Right lobe of liver (tissue), 6 donors: ENCODE measurements around the gene TMEM72. TPM values are rescaled to one million over a fixed set of nuclear protein-coding genes. Genes with fewer than 3 reads are reported as not detected.

Source experiments
- ATAC-seq, 4 donors: fragments of 200-7000 bp; cut with Tn5 transposase; one replicate each; pipeline ENCODE4 v1.9.1; 2020; ENCODE audit warnings: mild to moderate bottlenecking in 4 of 4, moderate library complexity in 4 of 4
- DNase-seq, 3 donors: peaks; one replicate each; pipeline ENCODE4 v3.0.0-alpha.2; 2020
- H3K27ac ChIP-seq, 3 donors: fragments of 200-600 bp; one replicate each; pipeline ENCODE4 v1.8.0; 2022
- H3K27me3 ChIP-seq, 2 donors: fragments of 200-600 bp; one replicate each; pipeline ENCODE4 v1.8.0; 2022
- H3K36me3 ChIP-seq, 4 donors: fragments of 200-600 bp; sonication (generic) in 1 of 4; one replicate each; pipeline versions ENCODE4 v1.5.1 to v1.8.0; 2017 to 2022; ENCODE audit warnings: control low read depth in 1 of 4
- H3K4me1 ChIP-seq, 4 donors: fragments of 200-600 bp; sonication (generic) in 1 of 4; one replicate each; pipeline versions ENCODE4 v1.5.1 to v1.8.0; 2017 to 2022; ENCODE audit warnings: control low read depth in 1 of 4
- H3K4me3 ChIP-seq, 3 donors: fragments of 200-600 bp; one replicate each; pipeline ENCODE4 v1.8.0; 2022
- H3K9me3 ChIP-seq, 4 donors: fragments of 200-600 bp; sonication (generic) in 1 of 4; one replicate each; pipeline versions ENCODE4 v1.5.1 to v1.8.0; 2017 to 2022; ENCODE audit warnings: control low read depth in 1 of 4
- CTCF ChIP-seq, 4 donors: fragments of 200-600 bp in 3 of 4; fragments of 450-650 bp in 1 of 4; IDR thresholded peaks; one replicate each; pipeline versions ENCODE4 v1.5.1 to v1.8.0; 2016 to 2022; ENCODE audit warnings: antibody characterized with exemption in 4 of 4, mild to moderate bottlenecking in 2 of 4
- POLR2A ChIP-seq: fragments of 450-650 bp; IDR thresholded peaks from one replicate; pipeline ENCODE4 v1.6.1; 2017; ENCODE audit warnings: antibody characterized with exemption, mild to moderate bottlenecking
- WGBS: methylation state at CpG from one replicate; pipeline ENCODE4 v1.1.6; 2018; ENCODE audit warnings: low coverage, low lambda C conversion rate; ENCODE audit not compliant: insufficient coverage; ENCODE audit errors: missing lambda C conversion rate; 5-methylcytosine and 5-hydroxymethylcytosine counted together
- intact Hi-C, 2 donors: fragments of 100-400 bp; cut with DNase I; formaldehyde crosslinking; loops; one replicate each; pipeline versions ENCODE4 v1.11.2 to v1.14.1; 2022
- long read RNA-seq: library from polyadenylated mRNA; unstranded; transcript quantifications from one replicate; pipeline ENCODE4 v2.0.0, GENCODE V29; 2019
- total RNA-seq, 6 experiments: library from RNA; depleted of rRNA in 2 of 6; stranded (reverse); fragments of >200 nt in 2 of 6; fragmentation: NEBNext Ultra II Directional in 3 of 6; extraction: Animal tissue kit (Norgen Biotek cat#: 25700) in 3 of 6; gene quantifications; one replicate each; pipeline versions ENCODE4 v1.1.0 to v1.2.4, GENCODE V29; 2016 to 2023
- donor health status: DM: no; HTN: yes; CAD: no.
- donor health status: DM: no; HTN: no; CAD: no.
- donor health status: DM: no; HTN: no; CAD: no.
- donor health status: DM: no; HTN: yes; CAD: no.
- donor health status: DM: no; HTN: yes; CAD: no.

TMEM72 gene
- total RNA-seq: not detected
- long read RNA-seq: 0 reads

- Histone ChIP-seq H3K9me3 (no peaks in the 10 kb centered on the region), H3K4me3 (no peak within 1 kb of the TSS), H3K27ac (no peak within 1 kb of the TSS), H3K36me3 (no peaks in the 10 kb centered on the region), H3K4me1 (peaks cover 0 to 14% (median 0%) of the 10 kb centered on the region in 4 donors), H3K27me3 (no peaks in the 10 kb centered on the region)
- no CpG with 5 or more reads among the region's 12 CpGs for WGBS
- intact Hi-C loops: no loop called here
- DNase-seq (peak; percentile 61 to 76 (median 76)), ATAC-seq (peak; percentile 94 to 97 (median 95))
- no peak for TF ChIP-seq POLR2A
Observed at GRCh38 chr10:44911081-44911540, at the start of gene TMEM72. TMEM72 (plus strand) TSS chr10:44911337; CDS start chr10:44911513, 176 bp downstream.

- TF ChIP-seq CTCF (IDR thresholded peaks at IDR 0.05) (no peak), POLR2A (no peak)
- Histone ChIP-seq H3K36me3 (no peaks in the 10 kb centered on the region), H3K9me3 (no peaks in the 10 kb centered on the region), H3K4me1 (peaks cover 0 to 26% (median 0%) of the 10 kb centered on the region in 4 donors), H3K4me3 (no peak overlapping the region), H3K27me3 (no peaks in the 10 kb centered on the region), H3K27ac (no peak overlapping the region)
- intact Hi-C loops: loop anchor here in 1 of 2 donors (10.0 kb wide), 1 partner anchor 1187 kb away; no protein-coding TSS in a partner anchor
- WGBS: 68% methylated on average over 6 of the region's 12 CpGs
- peak in 1 of 3 donors; percentile 51 for DNase-seq
- ATAC-seq: peak in 1 of 4 donors; percentile 51
Observed at GRCh38 chr10:44862006-44862751, 49.0 kb upstream of the TMEM72 start.

DNA sequence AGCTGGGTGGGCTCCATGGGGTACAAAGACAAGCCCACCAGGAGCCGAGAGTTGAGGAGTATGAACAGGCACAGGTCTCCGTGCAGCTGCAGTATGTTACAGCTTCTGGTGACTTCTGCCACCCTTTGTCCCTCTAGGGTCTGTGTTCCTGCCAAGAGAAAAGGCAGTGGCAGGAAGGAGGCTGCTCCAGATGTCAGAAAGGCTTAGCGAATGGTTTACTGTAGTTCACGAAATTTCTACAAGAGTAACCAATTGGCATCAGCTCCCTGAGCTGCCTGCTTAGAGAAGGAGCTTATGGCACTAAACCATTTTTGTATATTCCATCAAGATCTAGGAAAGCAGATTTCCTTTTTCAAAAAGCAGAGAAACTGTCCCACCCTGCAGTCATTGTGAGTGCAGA lies 48.2 kb upstream of the TMEM72 start:
- no peaks in the 10 kb centered on the region for H3K27me3 ChIP-seq
- H3K9me3 ChIP-seq: no peaks in the 10 kb centered on the region
- TF ChIP-seq POLR2A: no peak
- no peak for TF ChIP-seq CTCF (IDR thresholded peaks at IDR 0.05)
- H3K4me1 ChIP-seq: peaks cover 0 to 26% (median 0%) of the 10 kb centered on the region in 4 donors
- no peak overlapping the region for H3K4me3 ChIP-seq
- 49% methylated on average over 4 of the region's 4 CpGs for WGBS
- no peak overlapping the region for H3K27ac ChIP-seq
- ATAC-seq (no peak), DNase-seq (peak in 1 of 3 donors; percentile 37)
- intact Hi-C loops: loop anchor here in 1 of 2 donors (10.0 kb wide), 1 partner anchor 1188 kb away; no protein-coding TSS in a partner anchor
- no peaks in the 10 kb centered on the region for H3K36me3 ChIP-seq

- peak in 1 of 3 donors; percentile 34 for DNase-seq
- ATAC-seq: no peak
- Histone ChIP-seq H3K36me3 (no peaks in the 10 kb centered on the region), H3K4me1 (peaks cover 0 to 26% (median 0%) of the 10 kb centered on the region in 4 donors), H3K27ac (no peak overlapping the region), H3K4me3 (no peak overlapping the region), H3K9me3 (no peaks in the 10 kb centered on the region), H3K27me3 (no peaks in the 10 kb centered on the region)
- intact Hi-C loops: loop anchor here in 1 of 2 donors (10.0 kb wide), 1 partner anchor 1189 kb away; no protein-coding TSS in a partner anchor
- TF ChIP-seq CTCF (IDR thresholded peaks at IDR 0.05) (no peak), POLR2A (no peak)
- 61% methylated on average over 15 of the region's 15 CpGs for WGBS
Observed at GRCh38 chr10:44863344-44864047, 47.6 kb upstream of the TMEM72 start.
